PC-3 (cell line): ENCODE results near the gene SH2D2A.

ENCODE experiments used
- CTCF ChIP-seq: fragments of 300-600 bp; sonication (generic); conservative IDR thresholded peaks from 2 replicates; pipeline ENCODE4 v1.5.1; 2017; ENCODE audit warnings: antibody characterized with exemption, low read depth, mild to moderate bottlenecking, low read length
- EZH2 ChIP-seq: fragments of 300-600 bp; sonication (generic); IDR thresholded peaks from one replicate; pipeline ENCODE4 v1.6.1; 2017; ENCODE audit warnings: antibody characterized with exemption, mild to moderate bottlenecking, low read length; ENCODE audit not compliant: unreplicated experiment
- EZH2phosphoT487 ChIP-seq: fragments of 300-600 bp; sonication (generic); IDR thresholded peaks from 2 replicates; pipeline ENCODE4 v1.6.1; 2018; ENCODE audit warnings: mild to moderate bottlenecking, antibody characterized with exemption, low read length, borderline replicate concordance

- TF ChIP-seq CTCF (no peak), EZH2 (no peak), EZH2phosphoT487 (no peak)
Measured at GRCh38 chr1:156836041-156836654, 19.5 kb upstream of the SH2D2A start.
